ENCODE results near the gene C2orf69. TPM values are rescaled to one million over a fixed set of nuclear protein-coding genes. Genes with fewer than 3 reads are reported as not detected.

C2orf69 gene
- total RNA-seq, 3 donors from 2014 or later (not counting 1 experiment from before 2014, with no cell fraction given) = 11.8 to 15.0 (median 13.0) TPM

DNA sequence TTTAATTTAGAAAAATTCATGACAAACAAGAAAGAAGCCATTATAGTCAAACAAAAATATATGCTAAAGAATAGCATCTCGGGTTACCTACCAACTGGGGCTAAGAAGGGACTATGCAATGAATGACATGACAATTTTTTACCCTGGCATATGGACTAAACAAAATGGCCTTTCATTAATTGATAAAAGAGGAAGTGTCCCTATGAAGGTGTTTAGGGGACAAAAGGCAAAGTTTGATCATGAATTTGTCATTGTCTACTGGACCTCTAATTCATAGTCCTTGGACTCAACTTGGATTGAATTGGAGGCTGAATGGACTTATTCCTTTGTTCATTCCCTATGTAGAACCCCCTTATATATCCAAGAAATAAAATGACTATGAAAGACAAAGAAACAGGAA, 57.0 kb downstream of the C2orf69 start:
- Histone ChIP-seq H3K36me3 (ENCODE audit: control insufficient read depth, insufficient read depth, low read length) (peaks cover 39% of the 10 kb centered on the region), H3K27me3 (ENCODE audit: control insufficient read depth, insufficient read depth, low read length) (no peaks in the 10 kb centered on the region), H3K4me3 (ENCODE audit: low read length) (no peak overlapping the region), H3K27ac (ENCODE audit: low read length) (no peak overlapping the region), H3K9me3 (ENCODE audit: control insufficient read depth, insufficient read depth, low read length) (no peaks in the 10 kb centered on the region), H3K4me1 (ENCODE audit: control insufficient read depth, insufficient read depth, low read length) (no peaks in the 10 kb centered on the region)
- Mint-ChIP-seq H3K36me3 (peaks cover 9% of the 10 kb centered on the region), H3K4me1 (no peaks in the 10 kb centered on the region), H3K27me3 (ENCODE audit: low read depth in 2 of 2) (no peaks in the 10 kb centered on the region), H3K9me3 (no peaks in the 10 kb centered on the region), H3K4me3 (no peak overlapping the region), H3K27ac (no peak overlapping the region)
- no peak for ATAC-seq
- TF ChIP-seq, protein P1, sequence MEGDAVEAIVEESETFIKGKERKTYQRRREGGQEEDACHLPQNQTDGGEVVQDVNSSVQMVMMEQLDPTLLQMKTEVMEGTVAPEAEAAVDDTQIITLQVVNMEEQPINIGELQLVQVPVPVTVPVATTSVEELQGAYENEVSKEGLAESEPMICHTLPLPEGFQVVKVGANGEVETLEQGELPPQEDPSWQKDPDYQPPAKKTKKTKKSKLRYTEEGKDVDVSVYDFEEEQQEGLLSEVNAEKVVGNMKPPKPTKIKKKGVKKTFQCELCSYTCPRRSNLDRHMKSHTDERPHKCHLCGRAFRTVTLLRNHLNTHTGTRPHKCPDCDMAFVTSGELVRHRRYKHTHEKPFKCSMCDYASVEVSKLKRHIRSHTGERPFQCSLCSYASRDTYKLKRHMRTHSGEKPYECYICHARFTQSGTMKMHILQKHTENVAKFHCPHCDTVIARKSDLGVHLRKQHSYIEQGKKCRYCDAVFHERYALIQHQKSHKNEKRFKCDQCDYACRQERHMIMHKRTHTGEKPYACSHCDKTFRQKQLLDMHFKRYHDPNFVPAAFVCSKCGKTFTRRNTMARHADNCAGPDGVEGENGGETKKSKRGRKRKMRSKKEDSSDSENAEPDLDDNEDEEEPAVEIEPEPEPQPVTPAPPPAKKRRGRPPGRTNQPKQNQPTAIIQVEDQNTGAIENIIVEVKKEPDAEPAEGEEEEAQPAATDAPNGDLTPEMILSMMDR (IDR thresholded peaks at IDR 0.05) = no peak
- DNase-seq = no peak
- WGBS (ENCODE audit: insufficient coverage) = no CpG with 5 or more reads among the region's 1 CpG
- intact Hi-C loops (cut with micrococcal nuclease) = no loop called here

DNA sequence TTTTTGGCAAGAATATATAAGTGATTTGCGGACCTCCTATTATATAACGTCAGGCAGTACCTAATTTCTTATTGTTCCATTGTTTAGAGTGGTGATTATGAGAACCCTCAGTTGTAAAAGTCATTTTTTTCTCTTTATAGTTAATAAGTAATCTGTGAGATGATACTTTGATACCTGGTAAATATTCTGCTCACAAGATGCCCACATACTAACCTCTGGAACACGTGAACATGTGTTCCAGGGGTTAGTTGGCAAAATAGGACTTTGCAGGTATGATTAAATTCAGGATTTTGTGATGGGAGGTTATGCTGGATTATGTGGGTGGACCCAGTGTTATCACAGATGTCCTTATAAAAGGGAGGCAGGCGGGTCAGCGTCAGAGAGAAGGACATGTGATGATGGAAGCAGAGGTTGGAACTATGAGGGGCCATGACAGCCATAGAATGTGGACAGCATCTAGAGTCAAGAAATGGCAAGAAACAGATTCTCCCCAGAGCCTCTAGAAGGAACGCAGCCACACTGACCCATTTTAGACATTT, 61.1 kb downstream of the C2orf69 start:
- H3K27ac ChIP-seq (ENCODE audit: low read length) = no peak overlapping the region
- no peaks in the 10 kb centered on the region for H3K9me3 Mint-ChIP-seq
- H3K9me3 ChIP-seq (ENCODE audit: control insufficient read depth, insufficient read depth, low read length) = no peaks in the 10 kb centered on the region
- no peaks in the 10 kb centered on the region for H3K4me1 ChIP-seq (ENCODE audit: control insufficient read depth, insufficient read depth, low read length)
- ATAC-seq (no peak), DNase-seq (no peak)
- intact Hi-C loops (cut with micrococcal nuclease) = no loop called here
- H3K36me3 Mint-ChIP-seq = peaks cover 8% of the 10 kb centered on the region
- H3K4me3 Mint-ChIP-seq = no peak overlapping the region
- no peaks in the 10 kb centered on the region for H3K4me1 Mint-ChIP-seq
- no peaks in the 10 kb centered on the region for H3K27me3 ChIP-seq (ENCODE audit: control insufficient read depth, insufficient read depth, low read length)
- WGBS (ENCODE audit: insufficient coverage) = 94% methylated on average over 6 of the region's 6 CpGs
- no peaks in the 10 kb centered on the region for H3K27me3 Mint-ChIP-seq (ENCODE audit: low read depth in 2 of 2)
- H3K4me3 ChIP-seq (ENCODE audit: low read length) = no peak overlapping the region
- H3K27ac Mint-ChIP-seq = no peak overlapping the region
- TF ChIP-seq, protein P1 (IDR thresholded peaks at IDR 0.05) = no peak
- H3K36me3 ChIP-seq (ENCODE audit: control insufficient read depth, insufficient read depth, low read length) = peaks cover 10% of the 10 kb centered on the region

DNA sequence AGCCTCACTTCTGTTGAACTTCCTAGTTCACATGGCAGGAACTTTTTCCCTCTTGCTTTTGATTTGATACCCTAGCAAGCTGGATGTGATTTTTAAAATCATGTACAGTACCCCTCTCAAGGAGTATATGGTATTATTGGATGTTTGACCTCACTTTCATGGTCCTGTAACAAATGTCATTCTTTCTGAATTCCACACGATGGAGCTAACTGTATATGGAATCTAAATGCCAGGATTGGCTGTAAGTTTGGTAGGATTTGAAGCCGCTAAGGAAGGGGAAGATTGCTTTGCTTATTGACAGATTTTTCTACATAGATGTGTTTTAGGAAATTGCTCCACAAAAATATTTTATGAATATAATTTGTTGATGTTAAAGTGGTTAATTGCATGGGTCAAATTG, 62.6 kb downstream of the C2orf69 start:
- intact Hi-C loops (cut with micrococcal nuclease) = no loop called here
- H3K27ac ChIP-seq (ENCODE audit: low read length) = no peak overlapping the region
- no peaks in the 10 kb centered on the region for H3K4me1 Mint-ChIP-seq
- H3K9me3 ChIP-seq (ENCODE audit: control insufficient read depth, insufficient read depth, low read length) = no peaks in the 10 kb centered on the region
- H3K27me3 Mint-ChIP-seq (ENCODE audit: low read depth in 2 of 2) = peaks cover 0 to 2% of the 10 kb centered on the region in 2 donors
- H3K36me3 ChIP-seq (ENCODE audit: control insufficient read depth, insufficient read depth, low read length) = peaks cover 2% of the 10 kb centered on the region
- H3K36me3 Mint-ChIP-seq = peaks cover 8% of the 10 kb centered on the region
- H3K9me3 Mint-ChIP-seq = no peaks in the 10 kb centered on the region
- no peaks in the 10 kb centered on the region for H3K4me1 ChIP-seq (ENCODE audit: control insufficient read depth, insufficient read depth, low read length)
- 45% methylated on average over 2 of the region's 2 CpGs for WGBS (ENCODE audit: insufficient coverage)
- DNase-seq (peak in 1 of 2 donors; percentile 7), ATAC-seq (no peak)
- no peaks in the 10 kb centered on the region for H3K27me3 ChIP-seq (ENCODE audit: control insufficient read depth, insufficient read depth, low read length)
- TF ChIP-seq, protein P1 (IDR thresholded peaks at IDR 0.05) = no peak
- no peak overlapping the region for H3K4me3 ChIP-seq (ENCODE audit: low read length)
- H3K4me3 Mint-ChIP-seq = no peak overlapping the region
- H3K27ac Mint-ChIP-seq = no peak overlapping the region

DNA sequence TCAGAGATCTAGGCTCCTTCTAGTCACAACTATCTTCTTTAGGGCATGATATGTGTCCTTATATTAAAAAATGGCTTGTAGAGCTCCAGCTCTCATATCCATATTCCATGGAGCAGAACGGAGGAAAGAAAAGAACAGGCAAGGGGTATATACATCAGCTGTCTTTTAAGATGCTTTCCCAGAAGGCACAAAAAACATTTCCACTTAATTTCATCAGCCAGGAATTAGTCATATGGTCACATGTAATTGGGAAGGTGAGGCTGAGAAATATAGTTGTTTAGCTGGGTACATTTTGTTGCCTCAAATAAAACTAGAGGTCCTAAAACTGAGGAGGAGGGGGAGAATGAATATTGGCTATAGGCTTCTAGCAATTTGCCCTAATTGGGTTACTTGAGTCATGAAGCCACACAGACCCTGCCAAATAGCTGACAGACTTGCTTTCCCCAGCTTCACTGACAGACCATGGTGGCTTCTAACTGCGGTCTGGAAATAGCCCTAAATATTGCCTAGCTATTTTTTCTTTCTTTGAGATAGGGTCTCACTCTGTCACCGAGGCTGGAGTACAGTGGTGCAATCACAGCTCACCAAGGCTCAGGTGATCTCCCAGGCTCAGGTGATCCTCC, 64.3 kb downstream of the C2orf69 start:
- ATAC-seq (no peak), DNase-seq (no peak)
- Histone ChIP-seq H3K4me1 (ENCODE audit: control insufficient read depth, insufficient read depth, low read length) (no peaks in the 10 kb centered on the region), H3K9me3 (ENCODE audit: control insufficient read depth, insufficient read depth, low read length) (no peaks in the 10 kb centered on the region), H3K4me3 (ENCODE audit: low read length) (no peak overlapping the region), H3K27ac (ENCODE audit: low read length) (no peak overlapping the region), H3K36me3 (ENCODE audit: control insufficient read depth, insufficient read depth, low read length) (no peaks in the 10 kb centered on the region), H3K27me3 (ENCODE audit: control insufficient read depth, insufficient read depth, low read length) (no peaks in the 10 kb centered on the region)
- no peak overlapping the region for H3K27ac Mint-ChIP-seq
- TF ChIP-seq, protein P1 (IDR thresholded peaks at IDR 0.05) = no peak
- intact Hi-C loops (cut with micrococcal nuclease) = no loop called here
- 92% methylated on average over 3 of the region's 3 CpGs for WGBS (ENCODE audit: insufficient coverage)
- peaks cover 8% of the 10 kb centered on the region for H3K36me3 Mint-ChIP-seq
- H3K4me3 Mint-ChIP-seq = no peak overlapping the region
- H3K27me3 Mint-ChIP-seq (ENCODE audit: low read depth in 2 of 2) = peaks cover 0 to 2% of the 10 kb centered on the region in 2 donors
- H3K4me1 Mint-ChIP-seq = peaks cover 6% of the 10 kb centered on the region in 2 donors
- H3K9me3 Mint-ChIP-seq = no peaks in the 10 kb centered on the region
